DMS153 treated with DMSO at 0.1 percent for 48 hours (cell line): ENCODE measurements around the gene FIZ1.
A peak's percentile ranks its signal among the peaks of the same experiment; 100 is the strongest.

Source experiments
- DNase-seq: peaks from one replicate; lab custom pipeline; 2025; ENCODE audit not compliant: unreplicated experiment; lab: John Stamatoyannopoulos, UW

FIZ1 gene

GRCh38 chr19:55599468-55599841 lies at the start of gene FIZ1:
Gene FIZ1, minus strand, starts transcription at chr19:55599517. Its CDS starts 1,652 bp downstream, at chr19:55597865.
- peak; percentile 90 for DNase-seq

- no peak for DNase-seq
These were observed 49.4 kb upstream of the FIZ1 start for GRCh38 chr19:55648585-55649267.

GRCh38 chr19:55647732-55648584 lies 48.6 kb upstream of the FIZ1 start, which contains the start of gene CCDC106:
Gene CCDC106, plus strand, starts transcription at chr19:55648212. Its CDS starts 835 bp downstream, at chr19:55649047.
- no peak for DNase-seq

GRCh38 chr19:55646889-55647731 lies 47.8 kb upstream of the FIZ1 start:
- no peak for DNase-seq

GRCh38 chr19:55645512-55645881 lies 46.2 kb upstream of the FIZ1 start:
- no peak for DNase-seq

GRCh38 chr19:55644842-55645511 lies 45.7 kb upstream of the FIZ1 start:
- DNase-seq = no peak

GRCh38 chr19:55644191-55644833 lies 45.0 kb upstream of the FIZ1 start:
- no peak for DNase-seq

- DNase-seq = no peak
These were observed 44.5 kb upstream of the FIZ1 start for GRCh38 chr19:55643887-55644176.

GRCh38 chr19:55643003-55643886 lies 43.9 kb upstream of the FIZ1 start, which contains the start of gene ZNF581:
Gene ZNF581, plus strand, starts transcription at chr19:55643649. Its CDS starts 923 bp downstream, at chr19:55644572.
- DNase-seq = peak; percentile 51

GRCh38 chr19:55642153-55643002 lies 43.1 kb upstream of the FIZ1 start:
- no peak for DNase-seq

- no peak for DNase-seq
These were observed 42.3 kb upstream of the FIZ1 start for GRCh38 chr19:55641426-55642152.

GRCh38 chr19:55640577-55641425 lies 41.5 kb upstream of the FIZ1 start, which contains the start of gene ZNF580:
Gene ZNF580, plus strand, starts transcription at chr19:55641002. Its CDS starts 1,507 bp downstream, at chr19:55642509.
- DNase-seq = peak; percentile 39

GRCh38 chr19:55640043-55640576 lies 40.8 kb upstream of the FIZ1 start:
- peak; percentile 44 for DNase-seq

GRCh38 chr19:55638864-55639359 lies 39.6 kb upstream of the FIZ1 start:
- DNase-seq = no peak

GRCh38 chr19:55637534-55637933 lies 38.2 kb upstream of the FIZ1 start:
- no peak for DNase-seq

- no peak for DNase-seq
These were observed 37.4 kb upstream of the FIZ1 start for GRCh38 chr19:55636723-55637122.
